ENCODE data around the gene NOC4L.

- TF ChIP-seq BHLHE40 (IDR thresholded peaks at IDR 0.05; ENCODE audit: low read depth, low read length) (no peak), CTCF (conservative IDR thresholded peaks at IDR 0.05; ENCODE audit: low read depth, low read length) (no peak), RCOR1 (IDR thresholded peaks at IDR 0.05; ENCODE audit: insufficient replicate concordance, low read length) (no peak), USF2 (IDR thresholded peaks at IDR 0.05; ENCODE audit: low read depth, low read length) (no peak)
Observed at GRCh38 chr12:132194556-132194955, 50.3 kb downstream of the NOC4L start.
